Measurements from ENCODE around the gene AGRN.

DNA sequence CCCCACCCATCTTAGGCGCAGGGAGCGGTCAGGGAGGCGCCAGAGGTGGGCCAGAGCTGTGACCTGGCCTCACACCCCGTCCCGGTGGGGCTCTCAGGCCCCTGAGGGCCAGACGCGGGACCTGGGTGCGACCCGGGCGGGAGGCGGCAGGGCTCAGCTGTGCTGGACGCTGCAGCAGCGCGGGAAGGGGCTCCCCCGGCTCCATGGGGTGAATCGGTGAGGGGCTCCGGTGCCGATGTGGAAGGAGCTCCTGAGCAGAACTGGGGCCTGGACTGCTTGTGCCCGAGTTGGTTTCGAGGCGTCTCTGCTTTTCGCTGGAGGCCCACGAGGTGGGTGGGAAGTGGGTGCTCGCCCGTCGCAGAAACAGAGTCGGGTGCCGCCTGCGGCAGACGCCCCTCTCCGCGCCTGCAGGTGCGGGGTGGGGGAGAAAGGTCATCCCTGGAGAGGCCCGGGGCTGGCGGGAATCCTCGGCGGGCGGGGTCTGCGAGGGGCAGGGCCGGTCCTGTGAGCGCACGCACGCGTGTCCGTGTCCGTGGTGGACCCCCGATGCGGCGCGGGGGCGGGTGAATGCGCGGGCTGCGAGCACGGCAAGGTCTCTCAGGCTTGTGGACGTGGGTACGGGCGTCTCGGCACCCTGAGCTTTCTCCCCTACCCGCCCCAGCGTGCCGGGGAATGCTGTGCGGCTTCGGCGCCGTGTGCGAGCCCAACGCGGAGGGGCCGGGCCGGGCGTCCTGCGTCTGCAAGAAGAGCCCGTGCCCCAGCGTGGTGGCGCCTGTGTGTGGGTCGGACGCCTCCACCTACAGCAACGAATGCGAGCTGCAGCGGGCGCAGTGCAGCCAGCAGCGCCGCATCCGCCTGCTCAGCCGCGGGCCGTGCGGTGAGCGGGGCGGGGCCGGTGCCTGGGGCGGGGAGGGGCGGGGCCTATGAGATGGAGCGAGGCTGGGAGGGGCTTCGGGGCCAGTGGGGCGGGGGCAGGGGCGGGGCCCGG, 20.4 kb downstream of the AGRN start:
- TF ChIP-seq, protein P1, sequence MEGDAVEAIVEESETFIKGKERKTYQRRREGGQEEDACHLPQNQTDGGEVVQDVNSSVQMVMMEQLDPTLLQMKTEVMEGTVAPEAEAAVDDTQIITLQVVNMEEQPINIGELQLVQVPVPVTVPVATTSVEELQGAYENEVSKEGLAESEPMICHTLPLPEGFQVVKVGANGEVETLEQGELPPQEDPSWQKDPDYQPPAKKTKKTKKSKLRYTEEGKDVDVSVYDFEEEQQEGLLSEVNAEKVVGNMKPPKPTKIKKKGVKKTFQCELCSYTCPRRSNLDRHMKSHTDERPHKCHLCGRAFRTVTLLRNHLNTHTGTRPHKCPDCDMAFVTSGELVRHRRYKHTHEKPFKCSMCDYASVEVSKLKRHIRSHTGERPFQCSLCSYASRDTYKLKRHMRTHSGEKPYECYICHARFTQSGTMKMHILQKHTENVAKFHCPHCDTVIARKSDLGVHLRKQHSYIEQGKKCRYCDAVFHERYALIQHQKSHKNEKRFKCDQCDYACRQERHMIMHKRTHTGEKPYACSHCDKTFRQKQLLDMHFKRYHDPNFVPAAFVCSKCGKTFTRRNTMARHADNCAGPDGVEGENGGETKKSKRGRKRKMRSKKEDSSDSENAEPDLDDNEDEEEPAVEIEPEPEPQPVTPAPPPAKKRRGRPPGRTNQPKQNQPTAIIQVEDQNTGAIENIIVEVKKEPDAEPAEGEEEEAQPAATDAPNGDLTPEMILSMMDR (IDR thresholded peaks at IDR 0.05), result peak; percentile 23
- TF ChIP-seq EZH2 (IDR thresholded peaks at IDR 0.05), result peak; percentile 72
- TF ChIP-seq EZH2phosphoT487 (IDR thresholded peaks at IDR 0.05), result peak; percentile 49
